Measurements from ENCODE around the gene SDF2L1.
"Not testable (repeated sequence)": the region's sequence is repeated elsewhere in the genome, so short reads cannot be mapped to it uniquely, and the experiment has no call there.

Gene SDF2L1

GRCh38 chr22:21659864-21660525 lies 17.9 kb downstream of the SDF2L1 start:
- H3K27ac ChIP-seq, result no peak overlapping the region
- DNase-seq (ENCODE audit: low read depth, low spot score), result no peak

GRCh38 chr22:21660904-21661303 lies 18.8 kb downstream of the SDF2L1 start:
- no peak overlapping the region for H3K27ac ChIP-seq
- no peak for DNase-seq (ENCODE audit: low read depth, low spot score)

DNA sequence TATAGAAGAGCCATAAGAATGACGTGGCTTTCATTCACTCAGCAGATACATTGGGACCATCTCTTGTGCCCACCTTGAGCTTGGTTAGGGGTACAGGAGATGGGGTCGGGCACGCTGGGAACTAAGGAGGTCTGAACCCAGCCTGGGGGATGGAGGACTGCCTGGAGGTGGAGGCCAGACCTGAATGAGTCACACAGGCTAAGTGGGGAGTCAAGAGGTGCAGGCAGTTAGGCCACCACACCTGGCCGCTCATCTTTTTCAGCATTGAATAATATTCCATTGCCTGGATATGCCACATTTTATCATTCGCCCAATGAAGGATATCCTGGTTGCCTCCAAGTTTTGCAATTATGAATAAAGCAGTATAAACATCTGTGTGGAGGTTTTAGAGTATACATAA lies 19.9 kb downstream of the SDF2L1 start:
- H3K27ac ChIP-seq, result no peak overlapping the region
- no peak for DNase-seq (ENCODE audit: low read depth, low spot score)

- no peak for DNase-seq (ENCODE audit: low read depth, low spot score)
Observed at GRCh38 chr22:21663738-21664137, 21.6 kb downstream of the SDF2L1 start.

GRCh38 chr22:21665047-21665851 lies 23.1 kb downstream of the SDF2L1 start:
- H3K27ac ChIP-seq, result peak overlapping the region; percentile 89
- no peak for DNase-seq (ENCODE audit: low read depth, low spot score)

More at GRCh38 chr22:21663738-21664137, 21.6 kb downstream of the SDF2L1 start:
- H3K27ac ChIP-seq, result no peak overlapping the region

DNA sequence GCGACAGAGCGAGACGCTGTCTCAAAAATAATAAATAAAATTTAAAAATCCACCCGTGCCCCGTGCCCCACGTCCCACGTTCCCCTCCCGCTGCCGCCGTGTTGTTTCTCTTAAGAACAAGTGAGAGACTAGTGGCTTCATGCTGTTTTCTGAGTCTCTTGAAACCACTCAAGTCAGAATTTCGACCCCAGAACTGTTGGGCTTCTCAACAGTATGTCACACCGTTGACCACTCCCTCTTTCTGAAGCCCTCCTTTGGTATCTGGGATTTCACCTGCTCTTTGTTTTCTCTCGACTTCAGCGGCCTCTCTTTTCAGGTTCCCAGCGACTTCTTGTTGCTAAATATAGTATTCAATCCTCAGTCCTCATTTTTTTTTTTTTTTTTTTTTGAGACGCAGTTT lies 24.7 kb downstream of the SDF2L1 start:
- H3K27ac ChIP-seq, result peak overlapping the region; percentile 89
- DNase-seq (ENCODE audit: low read depth, low spot score), result no peak

GRCh38 chr22:21669026-21669425 lies 26.9 kb downstream of the SDF2L1 start:
- DNase-seq (ENCODE audit: low read depth, low spot score), result no peak
- H3K27ac ChIP-seq, result peak overlapping the region; percentile 15

DNA sequence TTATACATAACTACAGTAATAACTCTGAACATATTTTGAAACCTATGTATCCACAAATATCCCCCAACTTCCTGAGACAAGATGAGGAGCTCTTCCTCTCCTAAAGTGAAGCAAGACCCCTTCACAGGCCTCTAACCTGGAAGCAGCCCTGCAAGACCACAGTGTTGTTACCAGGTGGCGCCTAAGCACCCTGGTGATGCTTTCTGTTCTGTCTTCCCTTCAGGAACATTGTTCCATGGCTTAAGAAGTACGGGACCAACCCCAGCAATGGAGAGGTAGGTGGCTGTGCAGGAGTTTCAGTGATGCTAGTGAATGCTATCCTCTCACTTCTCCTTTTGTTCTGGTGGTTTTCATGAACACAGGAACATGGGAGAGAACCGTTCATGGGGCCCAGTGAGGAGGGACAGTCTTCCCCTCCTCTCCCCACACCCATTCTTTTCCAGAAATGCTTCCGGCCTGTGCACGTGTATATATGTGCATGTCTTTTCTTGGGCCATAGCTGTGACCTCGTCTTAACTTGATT lies 30.1 kb downstream of the SDF2L1 start:
- no peak for DNase-seq (ENCODE audit: low read depth, low spot score)
- no peak overlapping the region for H3K27ac ChIP-seq

- no peak overlapping the region for H3K27ac ChIP-seq
- DNase-seq (ENCODE audit: low read depth, low spot score), result no peak
Observed at GRCh38 chr22:21673534-21674321, 31.6 kb downstream of the SDF2L1 start.

DNA sequence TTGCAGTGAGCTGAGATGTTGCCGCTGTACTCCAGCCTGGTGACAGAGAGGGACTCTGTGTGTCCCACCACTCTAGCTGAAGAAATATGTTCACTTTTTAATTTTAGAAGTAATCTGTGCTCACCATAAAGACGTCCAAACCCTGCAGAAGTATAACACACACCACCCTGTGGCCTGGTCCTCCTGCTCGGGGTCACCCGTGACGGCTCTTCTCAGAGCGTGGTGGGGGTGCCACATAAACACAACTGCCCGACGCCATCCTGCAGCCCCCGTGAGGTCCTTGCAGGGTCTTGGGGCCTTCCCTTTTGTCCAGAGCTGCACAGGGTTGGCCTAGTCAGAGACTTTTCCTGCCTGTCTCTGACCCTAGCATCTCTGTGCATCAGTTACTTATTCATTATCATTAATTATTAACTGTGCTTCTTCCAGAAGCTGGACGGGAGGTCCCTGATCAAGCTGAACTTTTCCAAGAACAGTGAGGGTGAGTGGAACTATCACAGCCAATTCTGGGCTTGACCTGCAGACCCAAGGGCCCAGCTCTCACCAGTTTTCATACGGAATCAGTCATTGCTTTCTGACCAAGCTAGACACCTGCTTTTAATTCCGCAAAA lies 32.6 kb downstream of the SDF2L1 start:
- H3K27ac ChIP-seq, result no peak overlapping the region
- DNase-seq (ENCODE audit: low read depth, low spot score), result no peak

- DNase-seq (ENCODE audit: low read depth, low spot score), result no peak
- no peak overlapping the region for H3K27ac ChIP-seq
Observed at GRCh38 chr22:21677606-21678443, 35.7 kb downstream of the SDF2L1 start.

DNA sequence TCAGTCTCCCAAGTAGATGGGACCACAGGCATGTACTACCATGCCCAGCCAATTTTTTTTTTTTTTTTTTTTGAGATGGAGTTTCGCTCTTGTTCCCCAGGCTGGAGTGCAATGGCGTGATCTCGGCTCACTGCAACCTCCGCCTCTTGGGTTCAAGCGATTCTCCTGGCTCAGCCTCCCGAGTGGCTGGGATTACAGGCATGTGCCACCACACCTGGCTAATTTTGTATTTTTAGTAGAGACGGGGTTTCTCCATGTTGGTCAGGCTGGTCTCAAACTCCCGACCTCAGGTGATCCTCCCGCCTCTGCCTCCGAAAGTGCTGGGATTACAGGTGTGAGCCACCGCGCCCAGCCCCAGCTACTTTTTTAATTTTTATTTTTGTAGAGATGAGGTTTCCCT lies 36.7 kb downstream of the SDF2L1 start:
- not testable (repeated sequence) for DNase-seq (ENCODE audit: low read depth, low spot score)

DNA sequence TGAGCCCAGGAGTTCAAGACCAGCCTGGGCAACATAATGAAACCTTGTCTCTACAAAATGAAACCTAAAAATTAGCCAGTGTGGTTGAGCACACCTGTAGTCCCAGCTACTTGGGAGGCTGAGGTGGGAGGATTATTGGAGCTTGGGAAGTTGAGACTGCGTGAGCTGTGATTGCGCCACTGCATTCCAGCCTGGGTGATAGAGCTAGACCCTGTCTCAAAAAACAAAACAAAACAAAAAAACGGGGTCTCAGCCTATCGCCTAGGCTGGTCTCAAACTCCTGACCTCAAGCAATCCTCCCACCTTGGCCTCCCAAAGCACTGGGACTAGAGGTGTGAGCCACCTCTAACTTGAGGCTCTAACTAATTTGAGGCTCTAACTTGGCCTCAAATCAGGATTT lies 37.3 kb downstream of the SDF2L1 start:
- H3K27ac ChIP-seq, result no peak overlapping the region
- no peak for DNase-seq (ENCODE audit: low read depth, low spot score)

More for the DNA sequence above, 36.7 kb downstream of the SDF2L1 start:
- H3K27ac ChIP-seq, result not testable (repeated sequence)

GRCh38 chr22:21680830-21681565 lies 38.9 kb downstream of the SDF2L1 start:
- no peak overlapping the region for H3K27ac ChIP-seq
- DNase-seq (ENCODE audit: low read depth, low spot score), result no peak

DNA sequence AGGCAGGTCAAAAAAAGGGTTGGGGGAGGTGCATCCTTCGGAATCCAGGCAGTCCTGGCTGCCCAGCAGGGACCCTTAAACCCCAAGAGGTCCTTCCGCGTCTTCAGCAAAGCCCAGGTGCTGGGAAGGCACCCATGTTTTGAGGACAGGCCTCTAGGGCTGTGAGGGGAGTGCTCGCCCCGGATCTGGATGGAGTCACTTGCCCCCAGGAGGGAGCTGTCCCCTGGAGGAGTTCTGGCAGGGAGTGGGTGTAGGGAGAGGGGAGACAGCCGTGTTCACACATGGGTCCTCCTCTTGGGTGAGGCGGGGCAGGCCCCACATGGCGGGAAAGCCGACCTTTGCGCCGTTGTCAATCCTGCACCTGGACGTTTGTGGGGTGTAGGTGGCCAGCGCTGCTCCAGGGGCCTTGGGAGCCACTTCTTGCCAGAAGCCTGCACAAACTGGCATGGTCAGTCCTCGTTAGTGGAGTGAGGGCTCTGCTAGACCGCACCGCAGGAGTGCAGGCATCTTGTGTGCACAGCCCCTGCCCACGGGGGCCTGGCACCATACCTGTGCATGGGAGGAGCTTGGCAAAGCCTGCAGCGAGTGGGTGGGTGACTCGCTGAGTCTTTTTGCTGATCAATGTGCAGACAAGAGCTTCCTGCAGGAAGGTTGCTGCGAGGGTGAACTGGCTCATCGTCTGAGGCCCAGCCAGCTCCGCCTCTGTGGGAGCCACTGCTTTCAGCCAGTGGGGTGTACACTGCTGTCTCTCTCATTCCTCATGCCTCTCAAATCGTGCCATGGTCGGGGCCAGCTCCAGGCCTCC lies 39.7 kb downstream of the SDF2L1 start:
- no peak overlapping the region for H3K27ac ChIP-seq
- no peak for DNase-seq (ENCODE audit: low read depth, low spot score)

GRCh38 chr22:21682385-21683175 lies 40.5 kb downstream of the SDF2L1 start:
- H3K27ac ChIP-seq, result no peak overlapping the region
- no peak for DNase-seq (ENCODE audit: low read depth, low spot score)

DNA sequence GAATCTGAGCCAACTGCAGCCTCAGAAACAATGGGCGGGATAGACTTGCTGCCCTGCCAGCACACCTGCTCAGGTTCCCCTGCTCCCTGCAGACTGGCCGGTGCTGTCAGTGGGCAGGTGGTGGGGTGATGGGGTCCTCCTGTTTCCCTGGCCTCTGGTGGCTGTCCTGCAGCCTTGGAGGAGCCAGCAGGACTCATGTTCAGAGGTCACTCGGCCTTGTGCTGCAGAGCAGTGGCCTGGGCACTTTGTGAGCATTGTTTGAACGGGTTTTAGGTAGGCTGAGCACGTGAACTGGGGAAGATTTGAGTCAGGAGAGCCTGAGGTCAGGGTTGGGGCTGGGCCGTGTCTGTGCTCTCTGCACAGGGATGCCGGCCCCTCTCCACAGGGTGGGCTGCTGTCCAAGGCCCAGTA lies 41.3 kb downstream of the SDF2L1 start:
- no peak for DNase-seq (ENCODE audit: low read depth, low spot score)
- H3K27ac ChIP-seq, result no peak overlapping the region

All from epithelial cell of prostate (primary cell).